Measurements from ENCODE around the gene PDCD5.

- no peak for TF ChIP-seq CTCF (IDR thresholded peaks at IDR 0.05)
- TF ChIP-seq POLR2AphosphoS5 (IDR thresholded peaks at IDR 0.05; ENCODE audit: insufficient read depth in 1 of 2, low read depth in 1 of 2), result no peak
- TF ChIP-seq POLR2A (IDR thresholded peaks at IDR 0.05), result no peak
These were observed 563 bp upstream of the PDCD5 start for GRCh38 chr19:32580353-32580900.
